Astrocyte (in vitro differentiated cells and primary cell): ENCODE results near the gene SLC38A1. TPM values are rescaled to one million over a fixed set of nuclear protein-coding genes. Genes with fewer than 3 reads are reported as not detected.
"Not testable (repeated sequence)": the region's sequence is repeated elsewhere in the genome, so short reads cannot be mapped to it uniquely, and the experiment has no call there.

ENCODE experiments used
- DNase-seq: peaks from one replicate; pipeline ENCODE4 v3.0.0-alpha.2; 2010; ENCODE audit warnings: low read depth
- FAIRE-seq: peaks from 2 replicates; lab custom pipeline; 2011; peaks lifted over from hg19 to GRCh38; lab: Jason Lieb, UNC
- H2AFZ ChIP-seq: 2 replicates; pipeline ENCODE4 v1.6.0; 2012; ENCODE audit warnings: low read depth, low read length, inconsistent platforms
- H3K27ac ChIP-seq: 2 replicates; pipeline ENCODE4 v1.5.1; 2011; ENCODE audit warnings: low read depth, low read length, inconsistent platforms
- H3K27me3 ChIP-seq: 2 replicates; pipeline ENCODE4 v1.6.0; 2011; ENCODE audit warnings: low read length, inconsistent platforms; ENCODE audit not compliant: insufficient read depth
- H3K36me3 ChIP-seq: 2 replicates; pipeline ENCODE4 v1.5.1; 2011; ENCODE audit warnings: low read length, inconsistent platforms; ENCODE audit not compliant: insufficient read depth
- H3K4me1 ChIP-seq: 2 replicates; pipeline ENCODE4 v1.5.1; 2011; ENCODE audit warnings: low read length, inconsistent platforms; ENCODE audit not compliant: insufficient read depth
- H3K4me2 ChIP-seq: 2 replicates; pipeline ENCODE4 v1.6.0; 2012; ENCODE audit warnings: low read length, inconsistent platforms
- H3K4me3 ChIP-seq: 2 replicates; pipeline ENCODE4 v1.5.1; 2011; ENCODE audit warnings: low read depth, mild to moderate bottlenecking, low read length, inconsistent platforms; ENCODE audit not compliant: insufficient read depth
- H3K79me2 ChIP-seq: 2 replicates; pipeline ENCODE4 v1.6.0; 2012; ENCODE audit warnings: mild to moderate bottlenecking, low read length, inconsistent platforms; ENCODE audit not compliant: insufficient read depth
- H3K9ac ChIP-seq: 2 replicates; pipeline ENCODE4 v1.6.0; 2012; ENCODE audit warnings: mild to moderate bottlenecking, low read length, inconsistent platforms
- H3K9me3 ChIP-seq: 2 replicates; pipeline ENCODE4 v1.5.1; 2012; ENCODE audit warnings: low read depth, mild to moderate bottlenecking, low read length, inconsistent platforms; ENCODE audit not compliant: insufficient read depth
- H4K20me1 ChIP-seq: 2 replicates; pipeline ENCODE4 v1.6.0; 2012; ENCODE audit warnings: low read length, inconsistent platforms; ENCODE audit not compliant: insufficient read depth
- H3K27ac Mint-ChIP-seq: one replicate; pipeline ENCODE4 v1.8.0; 2021; ENCODE audit warnings: mild to moderate bottlenecking, mixed read lengths; ENCODE audit not compliant: unreplicated experiment
- H3K27me3 Mint-ChIP-seq: one replicate; pipeline ENCODE4 v1.8.0; 2021; ENCODE audit warnings: low read depth, mixed read lengths; ENCODE audit not compliant: unreplicated experiment
- H3K36me3 Mint-ChIP-seq: one replicate; pipeline ENCODE4 v1.8.0; 2021; ENCODE audit warnings: low read depth, mixed read lengths; ENCODE audit not compliant: unreplicated experiment
- H3K4me1 Mint-ChIP-seq: one replicate; pipeline ENCODE4 v1.8.0; 2021; ENCODE audit warnings: low read depth, mixed read lengths; ENCODE audit not compliant: unreplicated experiment
- H3K4me3 Mint-ChIP-seq: one replicate; pipeline ENCODE4 v1.8.0; 2021; ENCODE audit warnings: mild to moderate bottlenecking, moderate library complexity, mixed read lengths; ENCODE audit not compliant: unreplicated experiment
- H3K9me3 Mint-ChIP-seq: one replicate; pipeline ENCODE4 v1.8.0; 2021; ENCODE audit warnings: mild to moderate bottlenecking, mixed read lengths; ENCODE audit not compliant: unreplicated experiment
- CTCF ChIP-seq: IDR thresholded peaks from 2 replicates; pipeline ENCODE4 v1.5.1; 2011; ENCODE audit warnings: low read depth, mild to moderate bottlenecking, inconsistent platforms, low read length, moderate library complexity; ENCODE audit not compliant: insufficient read depth
- EZH2 ChIP-seq: IDR thresholded peaks from 2 replicates; pipeline ENCODE4 v1.6.1; 2012; ENCODE audit warnings: mild to moderate bottlenecking, low read length, inconsistent platforms; ENCODE audit not compliant: insufficient read depth
- total RNA-seq: library from RNA; stranded (reverse); gene quantifications from 2 replicates; pipeline ENCODE4 v1.2.1, GENCODE V29; 2021

The SLC38A1 gene
- total RNA-seq, 1 donor from 2014 or later = 160 TPM

GRCh38 chr12:46256942-46257341 lies 11.9 kb downstream of the SLC38A1 start:
- Mint-ChIP-seq H3K4me1 (peaks cover 10% of the 10 kb centered on the region), H3K9me3 (no peaks in the 10 kb centered on the region), H3K36me3 (peaks cover 13% of the 10 kb centered on the region), H3K4me3 (peak overlapping the region; percentile 9), H3K27me3 (no peaks in the 10 kb centered on the region), H3K27ac (peak overlapping the region; percentile 6)
- Histone ChIP-seq H3K79me2 (peaks cover 83% of the 10 kb centered on the region), H3K9me3 (no peaks in the 10 kb centered on the region), H3K36me3 (peaks cover 2% of the 10 kb centered on the region), H3K4me2 (no peak overlapping the region), H3K27me3 (no peaks in the 10 kb centered on the region), H3K27ac (no peak overlapping the region), H2AFZ (no peak overlapping the region), H4K20me1 (peaks cover 25% of the 10 kb centered on the region), H3K4me3 (no peak overlapping the region), H3K9ac (no peak overlapping the region), H3K4me1 (peaks cover 16% of the 10 kb centered on the region)
- DNase-seq (no peak), FAIRE-seq (no peak)
- TF ChIP-seq EZH2 (no peak), CTCF (no peak)

GRCh38 chr12:46253544-46254162 lies 15.2 kb downstream of the SLC38A1 start:
- Histone ChIP-seq H4K20me1 (peaks cover 6% of the 10 kb centered on the region), H3K9me3 (no peaks in the 10 kb centered on the region), H3K27ac (no peak overlapping the region), H3K36me3 (peaks cover 2% of the 10 kb centered on the region), H3K4me1 (no peaks in the 10 kb centered on the region), H2AFZ (no peak overlapping the region), H3K4me2 (no peak overlapping the region), H3K4me3 (no peak overlapping the region), H3K9ac (no peak overlapping the region), H3K79me2 (peaks cover 68% of the 10 kb centered on the region), H3K27me3 (no peaks in the 10 kb centered on the region)
- Mint-ChIP-seq H3K27me3 (no peaks in the 10 kb centered on the region), H3K27ac (no peak overlapping the region), H3K9me3 (peaks cover 6% of the 10 kb centered on the region), H3K36me3 (peaks cover 40% of the 10 kb centered on the region), H3K4me1 (peaks cover 10% of the 10 kb centered on the region), H3K4me3 (no peak overlapping the region)
- no peak for DNase-seq
- no peak for TF ChIP-seq CTCF
- no peak for TF ChIP-seq EZH2
- FAIRE-seq = no peak

- H3K4me3 ChIP-seq, H3K9me3 ChIP-seq, H3K9ac ChIP-seq, H2AFZ ChIP-seq, H3K4me1 ChIP-seq, H3K27ac Mint-ChIP-seq, H3K36me3 ChIP-seq, DNase-seq, H4K20me1 ChIP-seq, H3K27me3 Mint-ChIP-seq, FAIRE-seq, H3K27me3 ChIP-seq, H3K27ac ChIP-seq, H3K4me3 Mint-ChIP-seq, H3K4me2 ChIP-seq: not testable (repeated sequence)
- peaks cover 60% of the 10 kb centered on the region for H3K79me2 ChIP-seq
- H3K9me3 Mint-ChIP-seq = peaks cover 17% of the 10 kb centered on the region
- peaks cover 10% of the 10 kb centered on the region for H3K4me1 Mint-ChIP-seq
- peaks cover 50% of the 10 kb centered on the region for H3K36me3 Mint-ChIP-seq
These were observed 16.8 kb downstream of the SLC38A1 start for GRCh38 chr12:46251994-46252393.

GRCh38 chr12:46249960-46250359 lies 18.9 kb downstream of the SLC38A1 start:
- H2AFZ ChIP-seq, H3K27me3 Mint-ChIP-seq, H4K20me1 ChIP-seq, H3K27ac Mint-ChIP-seq, FAIRE-seq, H3K27ac ChIP-seq, H3K4me1 Mint-ChIP-seq, H3K36me3 ChIP-seq, DNase-seq, H3K4me2 ChIP-seq, H3K27me3 ChIP-seq, H3K4me3 Mint-ChIP-seq, H3K9me3 ChIP-seq, H3K4me3 ChIP-seq, H3K4me1 ChIP-seq, H3K9ac ChIP-seq: not testable (repeated sequence)
- Mint-ChIP-seq H3K36me3 (peaks cover 59% of the 10 kb centered on the region), H3K9me3 (peaks cover 17% of the 10 kb centered on the region)
- H3K79me2 ChIP-seq = peaks cover 62% of the 10 kb centered on the region
